WTC11 (cell line): ENCODE data around the gene TIAM2. TPM values are rescaled to one million over a fixed set of nuclear protein-coding genes. Genes with fewer than 3 reads are reported as not detected.

ENCODE experiments used
- ATAC-seq: fragments of 200-7000 bp; cut with Tn5 transposase; 2 replicates; pipeline ENCODE4 v1.10.0; 2021; ENCODE audit warnings: mild to moderate bottlenecking, moderate library complexity
- CTCF ChIA-PET: fragments of 300-600 bp; sonication (Branson Sonifier 250); formaldehyde crosslinking; loops from one replicate; lab custom pipeline; 2021; ENCODE audit warnings: antibody characterized with exemption; lab: Charles Lee
- POLR2A ChIA-PET: fragments of 350-600 bp; sonication (Branson Sonifier 250); formaldehyde crosslinking; loops from one replicate; lab custom pipeline; 2021; ENCODE audit warnings: antibody characterized with exemption; lab: Charles Lee
- DNase-seq: peaks from one replicate; pipeline ENCODE4 v3.0.0; 2021; ENCODE audit warnings: low spot score
- H3K27ac Mint-ChIP-seq: 2 replicates; pipeline ENCODE4 v1.8.0; 2021; ENCODE audit warnings: mixed read lengths
- H3K27me3 Mint-ChIP-seq: 2 replicates; pipeline ENCODE4 v1.8.0; 2021; ENCODE audit warnings: low read depth, mild to moderate bottlenecking, moderate library complexity, mixed read lengths
- H3K36me3 Mint-ChIP-seq: 2 replicates; pipeline ENCODE4 v1.8.0; 2021; ENCODE audit warnings: mixed read lengths
- H3K4me1 Mint-ChIP-seq: 2 replicates; pipeline ENCODE4 v1.8.0; 2022; ENCODE audit warnings: mixed read lengths
- H3K4me3 Mint-ChIP-seq: 2 replicates; pipeline ENCODE4 v1.8.0; 2021; ENCODE audit warnings: mild to moderate bottlenecking, moderate library complexity, mixed read lengths
- H3K9me3 Mint-ChIP-seq: 2 replicates; pipeline ENCODE4 v1.8.0; 2021; ENCODE audit warnings: mixed read lengths
- ARID4B ChIP-seq: sonication (generic); formaldehyde crosslinking; IDR thresholded peaks from 2 replicates; pipeline ENCODE4 v1.8.0; 2023; ENCODE audit warnings: missing genetic modification reagents, mild to moderate bottlenecking, borderline replicate concordance
- CBFB ChIP-seq: sonication (generic); formaldehyde crosslinking; IDR thresholded peaks from 2 replicates; pipeline ENCODE4 v1.8.1; 2022; ENCODE audit warnings: mild to moderate bottlenecking, low read depth, missing genetic modification reagents
- CTCF ChIP-seq: fragments of 200-600 bp; IDR thresholded peaks from 2 replicates; pipeline ENCODE4 v1.8.0; 2022; ENCODE audit warnings: antibody characterized with exemption
- ELF4 ChIP-seq: sonication (generic); formaldehyde crosslinking; IDR thresholded peaks from 2 replicates; pipeline ENCODE4 v1.8.1; 2022; ENCODE audit warnings: low read depth, mild to moderate bottlenecking, moderate library complexity, missing genetic modification reagents
- ETV6 ChIP-seq: sonication (generic); formaldehyde crosslinking; IDR thresholded peaks from 2 replicates; pipeline ENCODE4 v1.8.1; 2022; ENCODE audit warnings: mild to moderate bottlenecking, missing genetic modification reagents
- FOXP1 ChIP-seq: sonication (generic); formaldehyde crosslinking; IDR thresholded peaks from 2 replicates; pipeline ENCODE4 v1.8.0; 2022; ENCODE audit warnings: missing genetic modification reagents, mild to moderate bottlenecking, moderate library complexity, borderline replicate concordance
- FOXP4 ChIP-seq: sonication (generic); formaldehyde crosslinking; IDR thresholded peaks from 2 replicates; pipeline ENCODE4 v1.8.0; 2022; ENCODE audit warnings: mild to moderate bottlenecking, missing genetic modification reagents
- IRF1 ChIP-seq: sonication (generic); formaldehyde crosslinking; IDR thresholded peaks from 2 replicates; pipeline ENCODE4 v1.8.0; 2023; ENCODE audit warnings: missing genetic modification reagents
- IRF2 ChIP-seq: sonication (generic); formaldehyde crosslinking; IDR thresholded peaks from 2 replicates; pipeline ENCODE4 v1.8.0; 2022; ENCODE audit warnings: low read depth, missing genetic modification reagents, borderline replicate concordance
- JAZF1 ChIP-seq: fragments of 250-450 bp; sonication (Bioruptor Pico); IDR thresholded peaks from 2 replicates; pipeline ENCODE4 v1.9.0; 2021; ENCODE audit warnings: moderate library complexity, mild to moderate bottlenecking, inconsistent platforms
- KAT7 ChIP-seq: sonication (generic); formaldehyde crosslinking; IDR thresholded peaks from 2 replicates; pipeline ENCODE4 v1.8.1; 2023; ENCODE audit warnings: missing genetic modification reagents, mild to moderate bottlenecking, borderline replicate concordance
- PRRX2 ChIP-seq: fragments of 250-450 bp; sonication (Bioruptor Pico); IDR thresholded peaks from 2 replicates; pipeline ENCODE4 v1.8.0; 2021; ENCODE audit warnings: mild to moderate bottlenecking
- TP53 ChIP-seq: sonication (generic); formaldehyde crosslinking; IDR thresholded peaks from 2 replicates; pipeline ENCODE4 v1.8.1; 2023; ENCODE audit warnings: mild to moderate bottlenecking, missing genetic modification reagents
- ZMAT4 ChIP-seq: fragments of 250-450 bp; sonication (Bioruptor Pico); IDR thresholded peaks from 2 replicates; pipeline ENCODE4 v1.9.0; 2021; ENCODE audit warnings: mild to moderate bottlenecking
- ZNF121 ChIP-seq: sonication (generic); formaldehyde crosslinking; IDR thresholded peaks from 2 replicates; pipeline ENCODE4 v1.8.0; 2023; ENCODE audit warnings: missing genetic modification reagents
- ZNF138 ChIP-seq: sonication (generic); formaldehyde crosslinking; conservative IDR thresholded peaks from 2 replicates; pipeline ENCODE4 v1.8.1; 2022; ENCODE audit warnings: mild to moderate bottlenecking, moderate library complexity, missing genetic modification reagents
- ZNF232 ChIP-seq: sonication (generic); formaldehyde crosslinking; IDR thresholded peaks from 2 replicates; pipeline ENCODE4 v1.8.0; 2022; ENCODE audit warnings: mild to moderate bottlenecking, missing genetic modification reagents
- ZNF317 ChIP-seq: sonication (generic); formaldehyde crosslinking; IDR thresholded peaks from 2 replicates; pipeline ENCODE4 v1.8.1; 2023; ENCODE audit warnings: low read depth, mild to moderate bottlenecking, moderate library complexity, missing genetic modification reagents, borderline replicate concordance
- total RNA-seq: library from RNA; stranded (reverse); gene quantifications from 3 replicates; pipeline ENCODE4 v1.2.3, GENCODE V29; 2021
- TF ChIP-seq, protein P1 (sequence below): sonication (generic); formaldehyde crosslinking; IDR thresholded peaks from 2 replicates; pipeline ENCODE4 v1.8.1; 2022; ENCODE audit warnings: low read depth, mild to moderate bottlenecking, moderate library complexity, missing genetic modification reagents, borderline replicate concordance
- TF ChIP-seq, protein P2 (sequence below): sonication (generic); formaldehyde crosslinking; IDR thresholded peaks from 2 replicates; pipeline ENCODE4 v1.8.1; 2022; ENCODE audit warnings: mild to moderate bottlenecking, missing genetic modification reagents, moderate library complexity, borderline replicate concordance

TIAM2 gene
- total RNA-seq, 1 experiment from 2014 or later, result 15.1 TPM

DNA sequence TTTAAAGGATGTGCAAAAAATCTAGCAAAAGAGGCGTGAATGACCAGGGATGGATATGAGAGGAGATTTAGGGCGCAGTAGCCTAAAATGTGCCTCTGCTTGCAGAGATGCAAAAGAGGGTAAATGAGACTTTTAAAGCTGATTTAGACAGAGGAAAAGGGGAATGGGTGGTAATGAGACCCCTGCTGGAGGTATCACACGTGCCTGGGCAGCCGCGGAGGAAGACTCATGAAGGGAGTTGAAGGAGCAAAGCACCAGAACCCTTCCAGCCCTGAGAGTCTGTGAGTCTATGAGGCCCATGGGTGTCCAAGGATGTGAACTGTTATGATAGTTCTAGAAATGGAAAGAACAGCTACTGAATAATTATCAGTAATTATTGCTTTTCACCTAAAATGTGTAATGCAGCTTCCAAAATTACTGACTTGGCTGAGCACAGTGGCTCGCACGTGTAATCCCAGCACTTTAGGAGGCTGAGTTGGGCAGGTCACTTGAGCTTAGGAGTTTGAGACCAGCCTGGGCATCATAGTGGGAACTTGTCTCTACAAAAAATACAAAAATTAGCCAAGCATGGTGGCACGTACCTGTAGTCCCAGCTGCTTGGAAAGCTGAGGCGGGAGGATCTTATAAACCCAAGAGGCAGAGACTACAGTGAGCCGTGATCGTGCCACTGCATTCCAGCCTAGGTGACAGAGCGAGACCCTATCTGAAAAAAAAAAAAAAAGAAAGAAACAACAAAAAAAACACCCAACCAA is 38.2 kb upstream of the TIAM2 start:
- no peak for TF ChIP-seq JAZF1 (CRISPR knock-in tag)
- TF ChIP-seq IRF1 (CRISPR knock-in tag), result no peak
- no peak overlapping the region; the same call in 1 of the 2 replicates for H3K27ac Mint-ChIP-seq
- peaks cover 14% of the 10 kb centered on the region for H3K4me1 Mint-ChIP-seq
- ATAC-seq (peak; percentile 78), DNase-seq (peak; percentile 28)
- CTCF ChIA-PET, result interaction anchor here (0.7 to 2.8 kb wide), 4 partner anchors 84 to 291 kb away, joined by 3 to 14 read pairs (median 4); no protein-coding TSS in a partner anchor
- no peak overlapping the region for H3K4me3 Mint-ChIP-seq
- H3K9me3 Mint-ChIP-seq, result no peaks in the 10 kb centered on the region
- H3K36me3 Mint-ChIP-seq, result peaks cover under 1% of the 10 kb centered on the region; the same call in 1 of the 2 replicates
- no peaks in the 10 kb centered on the region for H3K27me3 Mint-ChIP-seq
- POLR2A ChIA-PET, result interaction anchor here (0.7 kb wide), 1 partner anchor 532 kb away, joined by 3 read pairs; no protein-coding TSS in a partner anchor

GRCh38 chr6:154958469-154958868 is 36.6 kb upstream of the TIAM2 start:
- Mint-ChIP-seq H3K36me3 (no peaks in the 10 kb centered on the region), H3K9me3 (no peaks in the 10 kb centered on the region), H3K27me3 (no peaks in the 10 kb centered on the region), H3K4me3 (no peak overlapping the region), H3K27ac (no peak overlapping the region), H3K4me1 (peaks cover 14% of the 10 kb centered on the region)
- POLR2A ChIA-PET, result no interaction called here
- CTCF ChIA-PET, result interaction anchor here (1.4 to 1.6 kb wide), 2 partner anchors 90 to 290 kb away, joined by 4 to 8 read pairs; no protein-coding TSS in a partner anchor
- TF ChIP-seq KAT7 (CRISPR knock-in tag), result no peak
- no peak for TF ChIP-seq ZNF317 (CRISPR knock-in tag)
- TF ChIP-seq CBFB (CRISPR knock-in tag), result no peak
- TF ChIP-seq ZMAT4, result no peak
- no peak for TF ChIP-seq ARID4B (CRISPR knock-in tag)
- TF ChIP-seq TP53 (CRISPR knock-in tag), result no peak
- no peak for TF ChIP-seq PRRX2 (CRISPR knock-in tag)
- TF ChIP-seq FOXP4 (CRISPR knock-in tag), result no peak
- TF ChIP-seq ZNF138 (CRISPR knock-in tag), result no peak
- TF ChIP-seq, protein P1, sequence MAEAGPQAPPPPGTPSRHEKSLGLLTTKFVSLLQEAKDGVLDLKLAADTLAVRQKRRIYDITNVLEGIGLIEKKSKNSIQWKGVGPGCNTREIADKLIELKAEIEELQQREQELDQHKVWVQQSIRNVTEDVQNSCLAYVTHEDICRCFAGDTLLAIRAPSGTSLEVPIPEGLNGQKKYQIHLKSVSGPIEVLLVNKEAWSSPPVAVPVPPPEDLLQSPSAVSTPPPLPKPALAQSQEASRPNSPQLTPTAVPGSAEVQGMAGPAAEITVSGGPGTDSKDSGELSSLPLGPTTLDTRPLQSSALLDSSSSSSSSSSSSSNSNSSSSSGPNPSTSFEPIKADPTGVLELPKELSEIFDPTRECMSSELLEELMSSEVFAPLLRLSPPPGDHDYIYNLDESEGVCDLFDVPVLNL (CRISPR knock-in tag), result no peak
- no peak for TF ChIP-seq ETV6 (CRISPR knock-in tag)
- TF ChIP-seq, protein P2, sequence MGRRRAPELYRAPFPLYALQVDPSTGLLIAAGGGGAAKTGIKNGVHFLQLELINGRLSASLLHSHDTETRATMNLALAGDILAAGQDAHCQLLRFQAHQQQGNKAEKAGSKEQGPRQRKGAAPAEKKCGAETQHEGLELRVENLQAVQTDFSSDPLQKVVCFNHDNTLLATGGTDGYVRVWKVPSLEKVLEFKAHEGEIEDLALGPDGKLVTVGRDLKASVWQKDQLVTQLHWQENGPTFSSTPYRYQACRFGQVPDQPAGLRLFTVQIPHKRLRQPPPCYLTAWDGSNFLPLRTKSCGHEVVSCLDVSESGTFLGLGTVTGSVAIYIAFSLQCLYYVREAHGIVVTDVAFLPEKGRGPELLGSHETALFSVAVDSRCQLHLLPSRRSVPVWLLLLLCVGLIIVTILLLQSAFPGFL (CRISPR knock-in tag), result no peak
- TF ChIP-seq IRF2 (CRISPR knock-in tag), result no peak
- no peak for TF ChIP-seq CTCF
- TF ChIP-seq ZNF121 (CRISPR knock-in tag), result no peak
- no peak for TF ChIP-seq ZNF232 (CRISPR knock-in tag)
- TF ChIP-seq FOXP1 (CRISPR knock-in tag), result no peak
- no peak for TF ChIP-seq ELF4
- no peak for DNase-seq
- ATAC-seq, result no peak
